CD4-positive, alpha-beta T cell treated with Interleukin-2 at 100 ng/mL for 4 hours (primary cell): ENCODE measurements around the gene INF2.

Source experiments
- DNase-seq: peaks from one replicate; pipeline ENCODE4 v3.0.0-alpha.2; 2020; ENCODE audit warnings: low spot score

The INF2 gene

GRCh38 chr14:104676694-104677511 lies 12.5 kb upstream of the INF2 start:
- DNase-seq: no peak

GRCh38 chr14:104677512-104678332 lies 11.7 kb upstream of the INF2 start:
- peak; percentile 55 for DNase-seq

DNA sequence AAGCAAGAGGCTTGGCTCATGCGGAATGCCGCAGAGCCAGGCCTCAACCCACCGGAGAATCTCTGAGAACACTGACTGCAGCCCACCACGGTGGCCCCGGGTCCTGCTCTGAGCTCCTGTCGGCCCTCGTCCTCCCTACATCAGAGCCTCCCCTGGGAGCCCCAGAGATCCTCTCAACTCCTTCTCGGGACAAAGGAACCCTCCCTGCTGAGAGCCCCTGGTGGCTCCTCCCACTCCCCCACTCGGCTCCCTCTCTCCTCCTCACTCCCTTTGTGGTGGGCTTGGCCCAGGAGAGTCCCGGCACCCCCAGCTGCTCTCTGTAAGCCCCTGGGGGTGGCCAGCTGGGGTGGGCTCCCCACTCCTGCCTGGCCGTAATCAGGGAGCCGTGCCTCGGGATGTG lies 11.1 kb upstream of the INF2 start:
- no peak for DNase-seq

- DNase-seq: no peak
Observed at GRCh38 chr14:104678901-104679705, 10.3 kb upstream of the INF2 start.

GRCh38 chr14:104680056-104680805 lies 9.2 kb upstream of the INF2 start:
- no peak for DNase-seq

DNA sequence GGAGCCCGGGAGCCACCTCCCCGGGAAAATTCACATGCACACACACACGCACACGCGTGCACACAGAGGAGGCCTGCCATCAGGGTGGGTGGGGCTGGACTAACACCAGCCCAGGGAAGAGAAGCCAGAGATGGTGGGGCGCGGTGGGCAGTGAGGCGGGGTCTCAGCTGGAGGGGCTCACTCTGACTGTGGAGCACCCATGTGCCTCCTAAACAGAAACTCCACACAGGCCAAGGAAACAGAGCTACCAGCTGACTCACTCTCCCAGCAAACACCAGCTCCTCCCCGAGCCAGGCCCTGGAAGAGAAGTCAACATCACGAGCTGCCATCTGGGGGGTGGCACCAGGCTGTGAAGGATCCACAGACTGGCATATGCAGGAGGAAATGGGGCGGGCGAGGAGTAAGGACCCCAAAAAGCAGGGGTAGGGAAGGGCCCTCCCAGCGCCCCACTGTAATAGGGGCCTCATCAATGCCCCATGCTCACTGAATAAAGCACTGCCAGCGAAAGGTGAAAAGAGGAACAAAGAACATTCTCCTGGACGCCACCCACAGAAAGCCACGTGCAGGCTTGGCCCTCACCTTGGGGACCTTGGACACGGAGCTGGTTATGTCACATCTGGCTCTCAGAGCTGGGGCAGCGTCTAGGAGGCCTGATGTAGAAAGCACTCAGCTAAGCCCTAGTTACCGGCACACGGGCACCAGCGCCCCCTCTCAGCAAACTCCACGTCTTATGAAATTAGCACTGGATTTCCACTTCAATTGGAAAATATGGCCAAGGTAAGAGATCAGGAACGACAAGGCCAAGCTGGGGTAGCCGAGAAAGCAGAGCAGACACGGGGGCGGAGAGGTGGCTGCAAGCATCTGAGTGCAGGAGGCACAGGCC lies 8.4 kb upstream of the INF2 start:
- DNase-seq: no peak

GRCh38 chr14:104681689-104682074 lies 7.7 kb upstream of the INF2 start:
- no peak for DNase-seq

GRCh38 chr14:104682107-104682593 lies 7.3 kb upstream of the INF2 start:
- no peak for DNase-seq

DNA sequence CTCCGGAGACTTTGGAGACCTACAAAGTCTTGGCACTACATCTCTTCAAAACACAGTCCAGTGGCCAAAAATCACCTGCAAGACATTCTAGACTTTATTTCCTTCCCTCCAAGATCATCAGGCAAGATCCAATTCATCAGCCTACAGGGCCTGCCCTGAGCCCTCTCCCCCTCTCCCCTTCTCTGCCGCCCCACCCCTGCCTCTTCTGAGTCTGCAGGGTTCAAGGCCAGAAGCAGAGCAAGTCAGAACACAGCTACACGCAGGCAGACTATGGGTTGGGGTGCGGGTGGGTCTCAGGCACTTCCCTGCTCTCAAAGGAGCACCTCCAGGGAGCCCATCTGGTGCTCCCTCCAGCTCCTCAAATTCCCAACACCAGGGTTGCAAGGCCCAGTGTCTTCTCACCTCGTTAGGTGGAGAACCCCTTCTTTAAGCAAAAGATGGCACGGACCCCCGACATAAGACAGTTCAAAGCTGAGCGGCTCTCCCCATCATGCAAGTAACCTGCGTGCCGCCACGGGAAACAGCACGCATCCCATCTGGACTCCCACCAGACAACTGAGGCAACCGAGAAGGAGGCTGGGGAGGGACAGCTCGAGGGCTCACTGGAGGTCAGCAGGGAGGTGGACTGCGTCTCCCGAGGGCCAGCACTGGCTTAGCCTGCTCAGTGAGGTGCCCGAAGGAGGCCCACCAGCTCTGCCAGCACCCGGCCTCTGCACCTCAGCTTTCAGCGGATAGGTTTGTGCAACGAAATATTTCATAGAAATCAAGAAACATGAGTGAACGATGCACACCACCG lies 5.6 kb upstream of the INF2 start:
- no peak for DNase-seq

DNA sequence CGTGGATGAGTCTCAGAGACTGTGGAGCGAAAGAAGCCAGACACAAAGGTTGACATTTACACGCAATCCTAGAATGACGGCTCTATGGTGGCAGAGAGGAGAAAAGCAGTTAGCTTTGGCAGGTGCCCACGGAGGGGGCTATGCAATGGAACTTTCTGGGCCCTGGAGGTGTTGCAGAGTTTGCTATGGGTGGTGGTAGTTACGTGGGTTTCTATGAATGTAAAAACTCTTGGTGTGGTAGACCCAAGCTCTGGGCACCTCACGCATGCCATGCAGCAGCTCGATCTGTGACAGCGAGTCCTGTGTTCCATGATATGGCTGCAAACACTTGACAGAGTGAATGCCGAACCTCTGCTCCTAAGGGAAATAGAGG lies 5.0 kb upstream of the INF2 start:
- DNase-seq: no peak

DNA sequence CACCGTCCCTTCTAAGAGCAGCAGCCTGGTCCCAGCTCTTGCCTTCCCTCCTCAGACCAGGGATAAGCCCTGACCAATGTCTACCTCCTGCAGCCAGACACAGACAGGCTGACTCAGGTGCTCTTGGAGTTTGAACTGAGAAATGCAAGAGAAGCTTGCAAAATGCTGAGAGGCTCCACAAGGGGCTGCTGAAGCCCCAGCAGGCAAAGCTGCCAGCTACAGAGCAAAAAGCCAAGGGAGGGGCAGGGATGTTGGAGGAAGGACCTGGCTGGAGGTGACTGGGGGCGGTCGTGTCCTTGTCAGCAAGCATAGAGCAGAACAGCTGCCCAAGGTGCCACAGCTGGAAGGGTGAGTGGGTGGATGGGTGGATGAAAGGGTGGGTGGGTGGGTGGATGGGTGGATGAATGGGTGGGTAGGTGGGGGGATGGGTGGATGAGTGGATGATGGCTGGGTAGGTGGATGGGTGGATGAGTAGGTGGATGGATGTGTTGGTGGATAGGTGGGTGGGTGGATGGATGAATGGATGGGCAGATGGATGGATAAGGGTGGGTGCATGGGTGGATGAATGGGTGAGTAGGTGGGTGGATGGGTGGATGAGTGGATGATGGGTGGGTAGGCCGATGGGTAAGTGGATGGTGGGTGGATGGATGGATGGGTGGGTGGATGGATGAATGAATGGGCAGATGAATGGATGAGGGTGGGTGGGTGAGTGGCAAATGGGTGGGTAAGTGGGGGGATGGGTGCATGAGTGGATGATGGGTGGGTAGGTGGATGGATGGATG lies 4.0 kb upstream of the INF2 start:
- no peak for DNase-seq

GRCh38 chr14:104685998-104686610 lies 3.3 kb upstream of the INF2 start:
- no peak for DNase-seq

DNA sequence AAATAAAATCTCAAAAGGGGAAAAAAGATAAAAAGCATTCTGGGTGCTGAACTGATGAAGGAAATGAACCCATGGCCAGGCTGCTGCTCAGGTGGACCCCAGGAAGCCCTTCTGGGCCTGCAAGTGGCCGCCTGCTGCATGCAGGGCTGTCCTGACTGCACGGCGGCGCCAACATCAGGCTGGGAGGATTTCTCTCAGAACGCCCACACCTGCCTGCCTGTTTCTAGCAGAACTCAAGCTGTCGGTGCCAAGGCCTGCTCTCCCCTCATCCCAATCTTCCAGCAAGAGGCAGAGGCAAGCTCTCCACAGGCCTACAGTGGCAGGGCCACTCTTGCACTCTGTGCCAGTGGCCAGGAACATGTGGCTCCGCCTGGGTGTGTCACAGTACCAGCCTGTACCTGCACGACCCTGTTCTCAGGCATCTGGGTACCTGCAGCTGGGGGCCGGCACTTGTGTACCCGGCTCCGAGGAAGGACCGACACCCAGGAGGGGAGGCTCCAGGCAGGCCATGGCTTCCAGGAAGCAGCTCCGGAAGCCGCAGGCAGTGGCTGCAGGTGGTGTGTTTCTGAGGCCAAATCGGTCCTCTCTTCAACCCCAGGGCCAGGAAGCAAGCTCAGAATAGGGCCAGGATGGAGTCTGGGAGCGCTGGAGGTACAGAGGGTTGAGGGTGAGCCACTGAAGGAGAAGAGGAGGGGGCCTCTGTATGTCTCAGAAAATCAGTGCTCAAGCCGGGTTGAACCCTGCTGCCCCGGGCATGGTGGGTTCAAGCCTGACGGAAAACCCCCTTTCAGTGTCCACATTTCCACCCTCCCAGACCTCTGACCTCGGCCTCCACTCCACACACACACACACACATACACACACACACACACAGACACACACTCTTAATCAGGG lies 2.5 kb upstream of the INF2 start:
- DNase-seq: no peak

- DNase-seq: no peak
Observed at GRCh38 chr14:104687601-104688504, 1.6 kb upstream of the INF2 start.

DNA sequence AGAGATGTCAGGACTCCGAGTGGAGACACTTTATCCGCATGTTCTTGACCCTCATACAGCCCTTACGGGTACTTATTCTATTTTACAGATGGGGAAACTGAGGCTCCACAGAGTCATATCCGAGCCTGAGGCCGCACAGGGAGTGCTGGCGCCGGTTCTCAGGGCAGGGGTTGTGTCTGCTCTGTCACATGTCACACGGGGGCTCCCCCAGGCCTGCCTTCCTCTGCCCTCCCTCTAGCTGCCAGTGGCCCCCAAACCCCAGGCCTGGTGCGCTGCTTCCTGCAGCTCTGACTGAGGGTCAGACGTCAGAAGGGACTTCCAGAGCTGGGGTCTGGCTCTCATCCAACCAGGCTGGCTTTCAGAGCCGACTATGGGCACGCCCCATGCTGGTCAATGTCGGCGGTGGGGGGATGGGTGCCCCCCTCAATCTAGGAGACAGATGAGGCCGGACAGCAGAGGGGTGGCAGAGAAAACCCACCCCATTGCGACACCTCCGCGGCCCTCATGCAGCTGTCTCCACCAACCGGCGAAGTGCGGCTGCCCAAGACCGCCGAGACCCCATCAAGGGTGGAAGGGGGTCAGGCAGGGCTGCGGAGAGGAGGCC lies 811 bp upstream of the INF2 start:
- DNase-seq: no peak
